Superior temporal gyrus (tissue), 1 donor: ENCODE results near the gene UTF1.

ENCODE experiments used
- DNase-seq: peaks from one replicate; pipeline ENCODE4 v3.0.0-alpha.2; 2016; ENCODE audit errors: extremely low spot score

Gene UTF1

DNA sequence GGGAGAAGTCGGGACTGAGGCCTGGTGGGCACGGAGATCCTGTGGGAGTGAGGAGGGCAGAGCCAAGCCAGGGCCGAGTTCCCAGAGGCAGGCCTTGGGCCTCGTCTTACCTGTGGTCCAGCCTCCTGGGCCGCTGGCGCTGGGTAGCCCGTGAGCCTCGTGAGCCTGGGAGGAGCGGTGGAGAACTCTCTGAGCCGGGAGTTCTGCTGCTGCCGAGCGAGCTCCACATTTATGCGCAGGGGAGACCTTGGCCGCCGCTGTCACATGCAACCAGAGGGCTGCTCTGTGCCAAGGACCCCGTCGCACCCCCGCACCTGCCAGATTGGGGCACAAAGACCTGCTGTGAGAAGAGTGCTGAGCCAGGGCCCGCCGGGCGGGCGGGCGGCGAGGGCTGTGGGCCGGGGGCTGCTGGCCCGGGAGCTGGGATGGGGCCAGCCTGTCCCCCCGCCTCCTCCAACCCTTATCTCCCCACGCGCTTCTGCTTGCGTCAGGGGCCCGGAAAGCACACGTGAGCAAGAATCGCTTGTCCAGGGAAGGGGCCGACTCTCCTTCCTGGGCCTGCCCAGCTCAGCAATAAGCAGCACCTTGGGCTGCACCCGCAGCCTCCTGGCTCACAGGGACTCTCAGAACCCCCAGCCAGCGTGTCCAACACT lies 17.8 kb downstream of the UTF1 start:
- no peak for DNase-seq

GRCh38 chr10:133248334-133248715 lies 18.3 kb downstream of the UTF1 start:
- DNase-seq = no peak

DNA sequence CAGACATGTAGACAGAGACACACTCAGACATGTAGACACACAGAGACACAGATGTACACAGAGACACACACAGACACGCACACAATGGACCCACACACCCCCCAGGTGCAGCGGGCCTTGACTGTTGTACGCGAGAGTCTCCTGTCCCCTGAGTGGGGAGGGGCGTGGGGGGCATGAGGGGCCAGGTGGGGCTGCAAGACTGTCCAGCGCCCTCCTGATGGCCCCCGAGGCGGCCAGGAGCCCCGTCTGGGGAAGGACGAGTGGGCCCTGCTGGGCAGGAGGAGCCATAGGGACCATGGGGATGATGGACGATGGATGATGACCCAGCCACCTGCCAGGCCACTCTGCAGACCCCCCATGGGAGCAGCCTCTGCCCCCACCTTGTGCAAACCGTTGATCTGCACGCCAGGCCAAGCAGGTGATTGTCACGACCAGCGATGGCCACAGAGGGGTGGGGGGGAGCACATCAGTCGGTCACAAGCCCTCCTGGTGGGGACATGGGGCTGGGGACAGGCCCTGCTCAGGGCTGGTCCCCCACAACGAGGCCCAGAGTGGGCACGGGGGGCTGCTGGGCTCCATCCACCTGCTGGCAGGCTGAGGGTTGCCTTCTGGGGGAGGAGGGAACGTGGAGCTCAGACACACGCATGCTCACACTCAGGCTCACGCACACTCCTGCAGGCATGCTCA lies 19.2 kb downstream of the UTF1 start:
- no peak for DNase-seq

- DNase-seq = no peak
These were observed 20.1 kb downstream of the UTF1 start for GRCh38 chr10:133249975-133250754.

- no peak for DNase-seq
These were observed 21.6 kb downstream of the UTF1 start for GRCh38 chr10:133251388-133252222.

DNA sequence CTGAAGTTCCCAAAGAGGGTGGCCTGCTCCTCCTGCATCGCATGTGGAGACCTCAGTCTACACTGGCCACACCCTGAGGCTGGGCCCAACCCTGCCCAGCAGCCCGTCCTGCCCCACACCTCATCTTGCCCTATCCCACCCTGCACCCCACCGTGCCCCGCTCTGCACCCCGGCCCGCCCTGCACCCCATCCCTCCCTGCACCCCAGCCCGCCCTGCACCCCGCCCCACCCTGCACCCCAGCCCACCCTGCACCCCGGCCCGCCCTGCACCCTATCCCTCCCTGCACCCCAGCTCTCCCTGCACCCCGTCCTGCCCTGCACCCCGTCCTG lies 22.2 kb downstream of the UTF1 start:
- no peak for DNase-seq

DNA sequence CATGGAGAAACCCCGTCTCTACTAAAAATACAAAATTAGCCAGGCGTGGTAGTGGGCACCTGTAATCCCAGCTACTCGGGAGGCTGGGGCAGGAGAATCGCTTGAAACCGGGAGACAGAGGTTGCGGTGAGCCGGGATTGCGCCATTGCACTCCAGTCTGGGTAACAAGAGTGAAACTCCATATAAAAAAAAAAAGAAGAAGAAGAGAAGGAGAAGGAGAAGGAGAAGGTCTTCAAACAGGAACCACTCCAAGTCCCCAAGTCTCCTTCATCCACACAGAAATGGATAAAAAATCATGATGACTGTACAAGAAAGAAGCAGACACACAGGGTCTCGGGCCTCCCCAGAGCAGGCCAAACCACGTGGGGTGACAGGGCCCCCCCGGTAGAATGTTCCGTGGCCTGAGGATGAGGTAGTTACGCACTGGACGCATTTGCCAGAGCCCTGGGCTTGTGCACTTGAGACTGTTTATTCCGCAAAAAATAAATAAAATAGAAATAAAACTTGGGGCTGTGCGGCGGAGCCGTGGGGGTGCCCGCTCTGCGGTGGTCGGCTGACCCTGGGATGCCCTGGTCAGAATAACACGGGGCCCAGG lies 23.4 kb downstream of the UTF1 start:
- no peak for DNase-seq

- no peak for DNase-seq
These were observed 24.6 kb downstream of the UTF1 start for GRCh38 chr10:133254421-133255120.

DNA sequence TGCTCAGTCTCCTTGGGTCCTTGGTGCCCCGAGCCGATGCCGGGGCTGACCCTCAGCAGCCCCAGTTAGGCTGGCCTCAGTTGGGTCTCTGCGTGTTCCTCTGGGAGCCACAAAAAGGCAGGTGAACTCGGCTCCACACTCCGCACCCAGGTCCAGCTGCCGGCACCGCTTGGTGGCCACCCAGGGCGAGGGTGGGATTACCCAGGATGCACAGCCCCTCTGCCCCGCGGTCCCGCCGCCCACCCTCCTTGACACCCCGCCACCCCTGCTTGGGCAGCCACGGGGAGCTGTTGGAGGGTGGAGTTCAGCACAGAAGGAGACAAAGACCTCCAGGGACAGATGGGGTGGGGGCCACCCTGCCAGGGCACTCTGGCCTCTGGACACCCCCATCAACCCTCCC lies 25.3 kb downstream of the UTF1 start:
- no peak for DNase-seq

GRCh38 chr10:133257489-133258065 lies 27.6 kb downstream of the UTF1 start:
- DNase-seq = no peak

DNA sequence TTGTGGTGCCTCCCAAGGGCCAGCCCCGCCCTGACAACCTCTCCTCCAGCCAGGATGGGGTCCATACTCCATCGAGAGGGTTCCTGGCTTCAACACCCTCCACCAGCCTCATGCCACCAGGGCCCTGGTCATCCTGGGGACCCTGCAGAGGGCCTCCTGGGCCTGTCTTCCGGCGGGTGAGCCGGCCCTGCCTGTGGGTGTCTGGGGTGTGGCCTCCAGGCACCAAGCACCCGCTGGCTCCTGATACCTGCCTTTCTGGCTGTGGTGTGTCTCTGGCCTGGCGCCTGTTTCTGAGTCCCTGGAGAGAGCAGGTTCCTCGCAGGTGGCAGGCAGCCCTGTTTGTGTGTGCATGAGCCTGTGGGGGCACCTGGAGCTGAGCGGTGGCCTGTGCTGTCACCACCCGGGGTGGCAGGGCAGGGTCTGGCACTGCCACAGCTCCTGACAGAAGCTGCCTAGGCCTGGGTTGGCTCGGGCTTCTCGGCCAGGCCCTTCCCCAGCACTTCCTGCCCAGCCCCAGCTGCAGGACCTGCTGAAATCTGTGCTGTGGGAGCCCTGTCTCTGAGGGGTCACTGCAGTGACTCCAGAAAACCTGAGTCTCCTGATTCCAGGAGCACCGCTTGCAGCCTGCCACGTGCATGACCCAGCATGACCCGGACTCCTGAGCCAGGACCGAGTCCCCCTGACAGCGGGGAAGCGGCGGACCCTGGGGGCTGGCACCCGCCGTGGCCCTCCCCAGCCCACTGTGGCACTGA lies 28.2 kb downstream of the UTF1 start:
- no peak for DNase-seq

GRCh38 chr10:133258818-133259601 lies 29.0 kb downstream of the UTF1 start:
- peak; percentile 15 for DNase-seq

GRCh38 chr10:133259602-133259989 lies 29.6 kb downstream of the UTF1 start:
- no peak for DNase-seq

DNA sequence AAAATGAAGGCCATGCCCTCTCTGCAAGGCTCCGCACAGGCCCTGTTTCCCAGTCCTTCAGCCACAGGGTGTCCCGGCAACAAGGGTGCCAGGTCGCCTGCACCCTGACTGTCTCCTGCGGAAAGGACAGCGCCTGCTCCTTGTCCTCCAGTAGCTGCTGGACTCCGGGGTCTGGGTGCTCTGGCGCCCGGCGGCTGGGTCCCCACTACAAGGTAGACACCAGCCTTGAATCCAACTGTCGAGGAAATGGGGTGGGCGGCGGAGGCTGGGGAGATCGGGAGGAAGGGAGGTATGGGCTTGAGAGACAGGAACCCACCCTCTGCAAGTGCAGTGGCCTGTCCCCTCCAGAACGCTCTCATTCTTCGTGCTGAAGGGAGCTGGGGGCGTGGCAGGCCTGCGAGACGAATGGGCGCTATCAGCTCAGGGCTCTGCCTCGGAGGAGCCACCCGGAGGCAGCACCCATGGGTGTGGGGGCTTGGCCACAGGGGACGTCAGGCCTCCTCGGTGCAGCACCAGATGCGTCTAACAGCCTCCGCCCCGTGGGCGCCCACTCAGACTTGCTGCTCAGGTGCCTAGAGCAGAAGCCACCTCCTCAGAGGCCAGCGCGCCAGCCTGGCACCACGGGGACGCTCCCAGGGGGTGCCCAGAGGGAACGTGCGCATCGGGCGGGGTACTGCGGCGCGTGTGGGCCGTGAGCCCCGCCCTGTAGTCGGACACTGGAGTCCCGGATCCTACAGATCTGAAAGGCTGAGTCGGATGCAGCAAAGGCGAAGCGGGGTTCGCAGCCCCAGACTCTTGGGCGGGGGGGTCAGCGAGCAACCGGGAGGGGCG lies 31.1 kb downstream of the UTF1 start:
- DNase-seq = peak; percentile 15

DNA sequence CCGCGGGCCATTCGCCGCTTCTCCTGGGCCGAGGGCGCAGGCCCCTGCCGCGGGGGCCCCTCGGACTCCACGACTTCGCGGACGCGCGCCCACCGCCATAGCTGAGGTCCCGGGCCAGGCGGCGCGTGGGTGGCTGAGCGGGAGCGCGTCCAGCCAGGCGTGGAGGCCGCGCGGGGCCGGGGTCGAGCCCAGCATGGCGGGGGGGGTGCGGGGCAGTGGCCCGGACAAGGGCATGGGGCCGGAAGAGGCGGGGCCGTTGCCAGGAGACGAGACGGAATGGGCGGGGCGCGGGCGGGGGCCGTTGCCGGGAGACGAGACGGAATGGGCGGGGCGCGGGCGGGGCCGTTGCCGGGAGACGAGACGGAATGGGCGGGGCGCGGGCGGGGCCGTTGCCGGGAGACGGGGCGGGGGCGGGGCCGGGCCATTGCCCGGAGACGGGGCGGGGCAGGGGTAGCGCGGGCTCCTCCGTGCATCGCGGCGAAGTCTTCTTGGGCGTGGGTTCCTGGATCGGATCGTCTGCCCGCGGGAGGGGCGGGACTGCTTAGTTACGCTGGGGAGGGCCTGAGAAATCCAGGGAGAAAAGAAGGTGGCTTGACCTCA lies 31.8 kb downstream of the UTF1 start:
- DNase-seq = peak; percentile 63

GRCh38 chr10:133262696-133263095 lies 32.7 kb downstream of the UTF1 start:
- DNase-seq = no peak

- DNase-seq = no peak
These were observed 33.7 kb downstream of the UTF1 start for GRCh38 chr10:133263674-133264073.

DNA sequence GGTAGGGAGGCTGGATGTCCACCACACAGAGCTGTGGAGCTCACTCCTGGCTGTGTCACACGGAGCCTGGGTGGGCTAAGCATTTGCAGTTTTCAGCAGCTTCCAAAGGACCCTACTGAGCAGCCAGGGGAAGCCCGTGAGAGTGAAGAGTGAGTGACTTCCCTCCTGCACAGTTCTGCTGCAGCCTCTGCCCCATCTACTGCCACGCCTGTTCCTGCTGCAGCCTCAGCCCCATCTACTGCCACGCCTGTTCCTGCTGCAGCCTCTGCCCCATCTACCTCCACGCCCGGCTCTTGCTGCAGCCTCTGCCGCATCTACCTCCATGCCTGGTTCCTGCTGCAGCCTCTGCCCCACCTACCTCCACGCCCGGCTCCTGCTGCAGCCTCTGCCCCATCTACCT lies 34.4 kb downstream of the UTF1 start:
- no peak for DNase-seq
